Glutamatergic neuron (in vitro differentiated cells): Measurements from ENCODE around the gene FABP1. TPM values are rescaled to one million over a fixed set of nuclear protein-coding genes. Genes with fewer than 3 reads are reported as not detected.

Experiments
- DNase-seq: peaks from one replicate; pipeline ENCODE4 v3.0.0; 2022
- H3K27ac Mint-ChIP-seq: one replicate; pipeline ENCODE4 v1.8.0; 2020; ENCODE audit warnings: mild to moderate bottlenecking, mixed read lengths, inconsistent platforms; ENCODE audit not compliant: unreplicated experiment
- H3K27me3 Mint-ChIP-seq: one replicate; pipeline ENCODE4 v1.8.0; 2020; ENCODE audit warnings: mild to moderate bottlenecking, moderate library complexity, mixed read lengths, inconsistent platforms; ENCODE audit not compliant: unreplicated experiment
- H3K36me3 Mint-ChIP-seq: one replicate; pipeline ENCODE4 v1.8.0; 2020; ENCODE audit warnings: mild to moderate bottlenecking, mixed read lengths, inconsistent platforms; ENCODE audit not compliant: unreplicated experiment
- H3K4me1 Mint-ChIP-seq: one replicate; pipeline ENCODE4 v1.8.0; 2020; ENCODE audit warnings: mild to moderate bottlenecking, low read depth, mixed read lengths, inconsistent platforms; ENCODE audit not compliant: unreplicated experiment
- H3K4me3 Mint-ChIP-seq: one replicate; pipeline ENCODE4 v1.8.0; 2020; ENCODE audit warnings: mild to moderate bottlenecking, mixed read lengths, inconsistent platforms; ENCODE audit not compliant: unreplicated experiment
- H3K9me3 Mint-ChIP-seq: one replicate; pipeline ENCODE4 v1.8.0; 2020; ENCODE audit warnings: mild to moderate bottlenecking, moderate library complexity, mixed read lengths, inconsistent platforms; ENCODE audit not compliant: unreplicated experiment
- total RNA-seq: library from RNA; stranded (reverse); fragmentation: NEBNext Ultra II Directional; extraction: Animal tissue kit (Norgen Biotek cat#: 25700); gene quantifications from one replicate; pipeline ENCODE4 v1.2.1, GENCODE V29; 2021; ENCODE audit not compliant: unreplicated experiment
- TF ChIP-seq, protein P1 (sequence below): fragments of 200-600 bp; sonication (generic); IDR thresholded peaks from one replicate; pipeline ENCODE4 v1.5.0; 2021; ENCODE audit not compliant: partially characterized antibody, unreplicated experiment

Gene FABP1
- total RNA-seq, 1 donor from 2014 or later = not detected

DNA sequence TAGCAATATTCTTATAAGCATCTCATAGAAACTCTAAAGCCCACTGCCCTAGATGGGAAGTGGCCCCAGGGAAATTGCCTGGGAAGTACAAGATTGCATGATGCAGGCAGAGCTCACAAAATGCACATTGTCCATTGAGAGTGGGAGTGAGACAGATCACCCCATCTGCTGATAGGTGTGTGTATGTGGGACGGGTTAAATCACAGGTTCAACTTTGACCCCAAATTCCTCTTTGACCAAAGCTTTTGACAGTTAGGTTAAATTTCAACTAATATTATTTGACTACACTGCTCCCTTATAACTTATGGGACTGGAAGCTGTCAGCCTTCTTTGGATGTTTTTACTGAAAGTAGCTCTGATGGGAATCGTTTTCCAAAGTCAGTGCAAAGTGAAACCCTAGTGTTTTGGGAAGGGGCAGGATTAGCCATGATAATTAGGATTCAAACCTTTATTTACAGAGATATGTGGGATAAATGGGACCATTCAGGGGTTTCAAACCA is 11.4 kb upstream of the FABP1 start:
- Mint-ChIP-seq H3K27ac (no peak overlapping the region), H3K9me3 (no peaks in the 10 kb centered on the region), H3K27me3 (peaks cover 2% of the 10 kb centered on the region), H3K4me1 (no peaks in the 10 kb centered on the region), H3K4me3 (no peak overlapping the region), H3K36me3 (no peaks in the 10 kb centered on the region)
- TF ChIP-seq, protein P1, sequence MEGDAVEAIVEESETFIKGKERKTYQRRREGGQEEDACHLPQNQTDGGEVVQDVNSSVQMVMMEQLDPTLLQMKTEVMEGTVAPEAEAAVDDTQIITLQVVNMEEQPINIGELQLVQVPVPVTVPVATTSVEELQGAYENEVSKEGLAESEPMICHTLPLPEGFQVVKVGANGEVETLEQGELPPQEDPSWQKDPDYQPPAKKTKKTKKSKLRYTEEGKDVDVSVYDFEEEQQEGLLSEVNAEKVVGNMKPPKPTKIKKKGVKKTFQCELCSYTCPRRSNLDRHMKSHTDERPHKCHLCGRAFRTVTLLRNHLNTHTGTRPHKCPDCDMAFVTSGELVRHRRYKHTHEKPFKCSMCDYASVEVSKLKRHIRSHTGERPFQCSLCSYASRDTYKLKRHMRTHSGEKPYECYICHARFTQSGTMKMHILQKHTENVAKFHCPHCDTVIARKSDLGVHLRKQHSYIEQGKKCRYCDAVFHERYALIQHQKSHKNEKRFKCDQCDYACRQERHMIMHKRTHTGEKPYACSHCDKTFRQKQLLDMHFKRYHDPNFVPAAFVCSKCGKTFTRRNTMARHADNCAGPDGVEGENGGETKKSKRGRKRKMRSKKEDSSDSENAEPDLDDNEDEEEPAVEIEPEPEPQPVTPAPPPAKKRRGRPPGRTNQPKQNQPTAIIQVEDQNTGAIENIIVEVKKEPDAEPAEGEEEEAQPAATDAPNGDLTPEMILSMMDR = no peak
- no peak for DNase-seq

DNA sequence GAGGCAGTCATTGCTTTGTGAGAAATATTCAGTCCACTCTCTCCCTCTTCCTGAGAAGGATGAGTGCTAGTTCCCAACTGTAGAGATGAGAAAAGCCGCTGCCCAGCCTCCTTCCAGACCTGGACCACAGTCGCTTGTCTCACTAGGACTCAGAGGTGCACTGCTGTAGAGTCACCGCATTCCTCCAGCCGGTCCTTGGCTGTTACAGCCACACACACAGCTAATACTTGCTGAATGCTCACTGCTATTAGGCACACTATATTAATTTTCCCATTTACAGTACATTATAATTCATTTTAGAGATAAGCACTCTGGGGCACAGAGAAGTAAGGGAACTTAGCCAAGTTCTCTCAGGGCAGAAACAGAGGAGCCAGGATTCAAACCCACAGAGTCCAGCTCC is 10.0 kb upstream of the FABP1 start:
- TF ChIP-seq, protein P1 = no peak
- H3K9me3 Mint-ChIP-seq = no peaks in the 10 kb centered on the region
- H3K27ac Mint-ChIP-seq = no peak overlapping the region
- no peaks in the 10 kb centered on the region for H3K4me1 Mint-ChIP-seq
- no peaks in the 10 kb centered on the region for H3K36me3 Mint-ChIP-seq
- H3K4me3 Mint-ChIP-seq = no peak overlapping the region
- H3K27me3 Mint-ChIP-seq = peaks cover 2% of the 10 kb centered on the region
- no peak for DNase-seq

DNA sequence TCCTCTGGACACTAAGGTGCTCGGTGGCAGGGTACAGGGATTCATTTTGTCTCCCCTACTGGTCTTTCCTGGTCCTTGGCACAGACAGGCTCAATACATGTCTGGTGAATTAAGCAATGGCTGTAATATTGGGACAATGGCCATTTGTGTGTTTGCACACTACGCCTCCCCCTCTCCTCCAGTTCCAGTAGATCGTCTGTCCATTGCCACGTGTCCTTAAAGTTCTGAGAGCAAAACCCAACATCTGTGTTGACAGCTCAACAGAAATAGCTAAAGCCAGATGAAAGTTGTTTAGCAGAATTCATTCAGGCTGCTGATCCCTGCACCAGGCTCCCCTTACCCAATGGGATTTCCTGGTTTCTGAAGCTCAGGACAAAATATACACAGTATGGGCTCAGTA is 9.0 kb upstream of the FABP1 start:
- TF ChIP-seq, protein P1 = no peak
- no peaks in the 10 kb centered on the region for H3K9me3 Mint-ChIP-seq

GRCh38 chr2:88133875-88134274 is 6.0 kb upstream of the FABP1 start:
- DNase-seq = no peak
- H3K4me3 Mint-ChIP-seq = no peak overlapping the region
- peaks cover 2% of the 10 kb centered on the region for H3K27me3 Mint-ChIP-seq
- TF ChIP-seq, protein P1 = no peak
- no peaks in the 10 kb centered on the region for H3K36me3 Mint-ChIP-seq
- no peaks in the 10 kb centered on the region for H3K4me1 Mint-ChIP-seq
- H3K27ac Mint-ChIP-seq = no peak overlapping the region
- no peaks in the 10 kb centered on the region for H3K9me3 Mint-ChIP-seq

More for the DNA sequence above, 9.0 kb upstream of the FABP1 start:
- DNase-seq = no peak
- Mint-ChIP-seq H3K4me1 (no peaks in the 10 kb centered on the region), H3K27me3 (peaks cover 2% of the 10 kb centered on the region), H3K36me3 (no peaks in the 10 kb centered on the region), H3K4me3 (no peak overlapping the region), H3K27ac (no peak overlapping the region)

DNA sequence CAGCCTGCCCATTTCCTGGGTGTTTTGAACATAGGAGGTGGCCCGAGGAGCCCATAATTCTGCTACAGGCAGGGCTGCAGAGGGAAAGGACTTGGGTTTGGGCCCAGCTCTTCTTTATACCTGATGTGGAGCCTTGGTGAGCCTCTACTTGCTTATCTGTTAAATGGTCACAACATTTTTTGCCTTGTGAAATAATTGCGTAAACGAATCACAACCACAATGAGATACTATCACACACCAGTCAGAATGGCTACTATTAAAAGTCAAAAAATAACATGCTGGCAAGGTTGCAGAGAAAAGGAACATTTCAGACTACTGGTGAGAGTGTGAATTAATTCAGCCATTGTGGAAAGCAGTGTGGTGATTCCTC is 4.1 kb upstream of the FABP1 start:
- DNase-seq = no peak
- H3K27ac Mint-ChIP-seq = no peak overlapping the region
- peaks cover 2% of the 10 kb centered on the region for H3K27me3 Mint-ChIP-seq

More for the DNA sequence above, 4.1 kb upstream of the FABP1 start:
- Mint-ChIP-seq H3K36me3 (no peaks in the 10 kb centered on the region), H3K4me1 (no peaks in the 10 kb centered on the region), H3K9me3 (no peaks in the 10 kb centered on the region), H3K4me3 (no peak overlapping the region)
- TF ChIP-seq, protein P1 = no peak
